ENCODE data around the gene UBE2J2.
"Not testable (repeated sequence)": the region's sequence is repeated elsewhere in the genome, so short reads cannot be mapped to it uniquely, and the experiment has no call there.

The UBE2J2 gene

DNA sequence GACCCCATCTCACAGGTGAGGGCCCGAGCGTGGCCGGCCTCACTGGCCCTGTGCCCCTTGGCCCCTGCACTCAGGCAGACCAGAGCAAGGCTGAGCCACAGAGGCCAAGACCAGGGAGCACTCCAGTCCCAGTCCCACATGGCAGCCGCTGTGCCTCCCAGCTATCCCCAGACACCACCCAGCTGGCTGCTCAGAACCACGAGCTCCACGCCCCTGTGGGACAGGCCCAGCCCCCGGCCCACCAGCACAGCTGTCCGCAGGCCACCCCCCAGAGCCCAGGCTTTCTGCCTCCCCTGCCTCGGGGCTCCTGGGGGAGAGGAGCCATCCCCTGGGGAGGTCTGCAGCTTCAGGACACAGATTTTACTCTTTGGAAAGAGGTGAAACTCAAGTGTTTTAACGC lies 18.0 kb downstream of the UBE2J2 start:
- DNase-seq (ENCODE audit: low spot score) = no peak

GRCh38 chr1:1255078-1255477 lies 18.6 kb downstream of the UBE2J2 start:
- DNase-seq (ENCODE audit: low spot score) = no peak

GRCh38 chr1:1254667-1254998 lies 19.0 kb downstream of the UBE2J2 start:
- DNase-seq (ENCODE audit: low spot score) = no peak

DNA sequence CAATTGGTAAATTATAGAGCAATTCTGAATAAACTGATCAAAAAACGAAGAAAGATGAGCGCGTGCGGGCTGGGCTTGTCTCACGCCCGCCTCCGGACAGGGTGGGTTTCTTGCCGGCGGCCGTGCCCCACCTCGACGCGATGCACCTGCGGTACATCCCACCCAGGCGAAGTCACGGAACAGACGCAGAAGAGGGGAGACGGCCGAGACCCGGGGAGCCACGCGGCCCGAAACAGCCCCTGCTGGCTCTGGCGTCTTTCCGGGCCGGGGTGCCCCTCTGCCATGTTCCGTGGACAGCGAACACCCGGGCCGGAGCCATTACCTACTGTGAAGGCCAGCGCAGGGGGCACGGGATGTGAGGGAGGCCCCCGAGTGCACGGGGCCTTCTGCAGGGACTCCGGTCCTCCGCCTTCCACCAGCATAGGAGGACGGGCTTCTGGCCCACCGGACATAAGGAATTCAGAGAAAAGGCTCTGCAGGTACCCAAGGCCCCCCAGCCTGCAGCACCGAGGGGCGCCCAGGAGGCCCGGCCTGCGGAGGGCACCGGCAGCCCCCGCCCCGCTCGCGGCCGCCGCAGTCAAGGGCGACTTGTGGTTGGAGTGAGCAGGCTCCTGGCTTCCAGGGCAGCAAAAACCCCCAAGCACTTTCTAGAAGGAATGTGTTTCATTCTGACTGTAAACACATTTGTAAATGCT lies 19.5 kb downstream of the UBE2J2 start:
- DNase-seq (ENCODE audit: low spot score) = no peak

DNA sequence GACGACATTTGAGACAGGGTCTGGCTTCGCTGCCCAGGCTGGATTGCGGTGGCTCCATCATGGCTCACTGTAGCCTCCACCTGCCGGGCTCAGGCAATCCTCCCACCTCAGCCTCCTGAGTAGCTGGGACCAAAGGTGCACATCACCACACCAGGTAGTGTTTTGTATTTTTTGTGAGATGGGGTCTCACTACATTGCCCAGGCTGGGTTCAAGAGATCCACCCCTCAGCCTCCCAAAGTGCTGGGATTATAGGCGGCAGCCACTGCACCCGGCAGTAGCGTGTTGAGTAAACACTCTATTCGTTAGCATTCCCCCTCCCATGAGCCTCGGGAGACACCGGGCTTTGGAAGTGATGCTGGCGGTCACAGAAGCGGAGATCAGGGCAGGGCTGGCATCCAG lies 20.3 kb downstream of the UBE2J2 start:
- no peak for DNase-seq (ENCODE audit: low spot score)

GRCh38 chr1:1250786-1251284 lies 22.8 kb downstream of the UBE2J2 start:
- peak; percentile 82 for DNase-seq (ENCODE audit: low spot score)

DNA sequence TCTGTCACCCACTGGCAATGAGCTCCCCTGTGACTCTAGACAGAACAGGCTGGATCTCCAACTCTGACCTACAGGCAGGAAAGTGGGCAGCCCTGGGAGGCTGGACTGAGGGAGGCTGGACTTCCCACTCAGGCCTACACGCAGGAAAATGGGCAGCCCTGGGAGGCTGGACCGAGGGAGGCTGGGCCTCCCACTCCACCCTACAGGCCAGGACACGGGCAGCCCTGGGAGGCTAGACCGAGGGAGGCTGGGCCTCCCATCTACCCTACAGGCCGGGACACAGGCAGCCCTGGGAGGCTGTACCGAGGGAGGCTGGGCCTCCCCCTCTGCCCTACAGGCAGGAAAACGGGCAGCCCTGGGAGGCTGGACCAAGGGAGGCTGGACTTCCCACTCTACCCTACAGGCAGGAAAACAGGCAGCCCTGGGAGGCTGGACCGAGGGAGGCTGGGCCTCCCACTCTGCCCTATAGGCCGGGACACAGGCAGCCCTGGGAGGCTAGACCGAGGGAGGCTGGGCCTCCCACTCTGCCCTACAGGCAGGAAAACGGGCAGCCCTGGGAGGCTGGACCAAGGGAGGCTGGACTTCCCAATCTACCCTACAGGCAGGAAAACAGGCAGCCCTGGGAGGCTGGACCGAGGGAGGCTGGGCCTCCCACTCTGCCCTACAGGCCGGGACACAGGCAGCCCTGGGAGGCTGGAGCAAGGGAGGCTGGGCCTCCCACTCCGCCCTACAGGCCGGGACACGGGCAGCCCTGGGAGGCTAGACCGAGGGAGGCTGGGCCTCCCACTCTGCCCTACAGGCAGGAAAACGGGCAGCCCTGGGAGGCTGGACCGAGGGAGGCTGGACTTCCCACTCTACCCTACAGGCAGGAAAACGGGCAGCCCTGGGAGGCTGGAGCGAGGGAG lies 25.4 kb downstream of the UBE2J2 start:
- DNase-seq (ENCODE audit: low spot score) = not testable (repeated sequence)

DNA sequence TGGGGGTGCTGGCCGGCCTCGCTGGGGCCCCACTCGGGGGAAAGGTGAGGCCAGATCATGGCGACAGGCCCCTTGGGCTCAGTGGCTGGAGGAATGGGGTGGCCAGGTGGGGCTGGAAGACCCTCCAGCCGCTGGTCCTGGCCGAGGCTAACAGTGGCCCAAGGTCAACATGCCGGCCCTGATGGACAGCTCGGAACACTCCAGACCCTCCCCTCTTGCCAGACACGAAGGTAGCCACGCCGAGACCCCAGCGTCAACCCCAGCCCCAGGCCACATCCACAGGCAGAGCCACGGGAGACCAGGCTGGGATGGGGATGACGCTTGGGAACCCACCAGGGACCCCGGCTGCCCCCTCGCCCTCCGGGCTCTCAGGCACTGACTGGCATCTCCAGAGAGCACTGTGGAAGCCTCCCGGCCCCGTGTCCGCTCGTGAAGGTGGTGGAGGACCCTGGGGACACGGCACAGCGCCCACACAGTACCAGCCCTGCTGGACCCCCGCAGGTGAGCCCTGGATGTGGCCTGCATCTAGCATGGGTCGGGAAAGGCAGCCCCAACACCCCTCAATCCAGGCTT lies 26.2 kb downstream of the UBE2J2 start:
- no peak for DNase-seq (ENCODE audit: low spot score)

GRCh38 chr1:1246577-1247340 lies 26.9 kb downstream of the UBE2J2 start, which contains the start of gene C1QTNF12:
C1QTNF12 (minus strand) TSS chr1:1246722; CDS start chr1:1246690, 32 bp downstream.
- no peak for DNase-seq (ENCODE audit: low spot score)

- DNase-seq (ENCODE audit: low spot score) = no peak
These were observed 27.7 kb downstream of the UBE2J2 start for GRCh38 chr1:1245817-1246576.

DNA sequence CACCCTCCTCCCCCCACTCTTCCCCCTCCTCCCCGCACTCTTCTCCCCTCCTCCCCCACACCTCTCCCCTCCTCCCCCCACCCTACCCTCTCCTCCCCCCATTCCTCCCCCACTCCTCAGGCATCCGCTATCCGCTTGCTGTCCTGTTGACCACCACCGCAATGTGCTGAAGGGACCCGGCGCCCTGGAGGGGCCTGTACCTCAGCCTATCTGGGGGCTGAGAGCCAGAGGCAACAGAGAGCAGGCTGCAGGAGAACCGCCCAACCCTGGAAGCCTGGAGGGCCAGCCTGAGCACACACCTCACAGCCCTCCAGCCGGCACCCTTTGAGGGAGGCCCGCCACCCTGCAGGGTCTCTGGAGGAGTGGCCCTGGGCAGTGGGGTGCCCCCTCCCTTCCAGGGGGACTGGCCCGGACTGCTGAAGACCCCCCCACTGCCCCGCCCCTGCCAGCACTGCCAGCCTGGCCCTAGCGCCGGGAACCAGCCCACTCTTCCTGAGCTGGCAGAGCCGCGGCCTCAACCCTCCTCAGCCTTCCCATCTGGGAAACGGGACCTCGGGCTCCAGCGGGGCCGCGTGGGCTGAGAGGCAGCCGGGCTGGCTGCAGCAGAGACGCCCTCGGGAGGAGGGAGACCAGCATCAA lies 28.4 kb downstream of the UBE2J2 start:
- no peak for DNase-seq (ENCODE audit: low spot score)

GRCh38 chr1:1244192-1244811 lies 29.4 kb downstream of the UBE2J2 start:
- no peak for DNase-seq (ENCODE audit: low spot score)

DNA sequence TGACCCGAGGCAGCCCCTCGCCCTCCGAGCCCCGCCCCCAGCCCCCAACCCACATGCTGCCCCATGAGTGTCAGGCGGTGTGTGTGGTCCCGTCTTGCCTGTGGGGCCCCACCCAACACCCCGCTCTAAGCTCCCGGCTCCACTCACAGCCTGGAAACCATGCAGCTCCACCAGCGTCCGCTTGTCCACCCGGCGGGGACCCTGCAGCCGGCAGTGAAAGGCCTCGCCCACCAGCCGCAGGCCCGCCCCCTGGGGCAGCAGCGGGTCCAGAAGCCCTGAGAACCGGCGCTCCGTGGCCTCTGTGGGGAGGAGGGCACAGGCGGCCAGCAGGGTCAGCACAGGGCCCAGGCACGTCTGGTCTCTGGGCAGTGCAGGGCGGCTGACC lies 29.9 kb downstream of the UBE2J2 start:
- DNase-seq (ENCODE audit: low spot score) = no peak

GRCh38 chr1:1243266-1243660 lies 30.4 kb downstream of the UBE2J2 start:
- DNase-seq (ENCODE audit: low spot score) = no peak

DNA sequence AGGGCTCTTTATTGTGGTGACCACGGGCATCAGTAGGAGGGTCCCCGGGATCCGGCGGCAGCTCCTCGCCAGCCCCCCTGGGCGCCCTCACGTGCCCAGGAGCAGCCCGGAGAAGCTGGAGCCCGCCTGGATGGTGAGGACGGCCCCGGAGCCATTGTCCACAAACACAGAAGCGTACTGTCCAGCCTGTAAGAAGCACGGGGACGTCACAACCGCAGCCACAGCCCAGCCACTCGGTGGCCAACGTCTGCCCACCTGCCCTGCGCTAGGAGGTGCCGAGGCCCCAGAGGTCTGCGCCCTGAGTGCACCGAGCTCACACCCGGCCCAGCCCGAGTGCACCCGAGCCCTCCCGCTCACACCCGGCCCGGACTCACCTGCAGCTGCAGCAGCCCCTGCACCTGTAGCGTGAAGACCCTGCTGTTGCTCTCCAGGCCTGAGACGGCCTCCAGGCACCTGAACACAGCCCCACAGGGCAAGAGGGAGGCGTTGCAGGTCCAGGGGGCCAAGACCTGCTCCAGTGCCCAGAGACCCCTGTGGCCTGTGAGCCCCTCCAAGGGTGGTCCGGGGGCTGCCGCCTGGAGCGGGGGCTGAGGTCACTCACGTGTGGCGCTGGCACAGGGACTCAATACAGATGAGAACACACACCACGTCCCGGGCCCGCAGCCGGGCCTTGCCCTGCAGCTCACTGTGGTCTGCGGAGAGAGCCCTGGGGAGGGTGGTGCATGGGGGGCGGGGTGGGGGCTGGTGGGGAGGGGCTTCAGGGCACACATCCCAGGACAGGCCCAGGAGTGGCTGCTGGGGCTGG lies 31.0 kb downstream of the UBE2J2 start:
- no peak for DNase-seq (ENCODE audit: low spot score)

GRCh38 chr1:1241588-1242219 lies 31.9 kb downstream of the UBE2J2 start:
- DNase-seq (ENCODE audit: low spot score) = no peak

GRCh38 chr1:1240822-1241587 lies 32.6 kb downstream of the UBE2J2 start:
- DNase-seq (ENCODE audit: low spot score) = no peak

- no peak for DNase-seq (ENCODE audit: low spot score)
These were observed 33.3 kb downstream of the UBE2J2 start for GRCh38 chr1:1240348-1240732.
